Measurements from ENCODE around the gene KIAA0513. TPM values are rescaled to one million over a fixed set of nuclear protein-coding genes. Genes with fewer than 3 reads are reported as not detected.

The KIAA0513 gene
- polyA plus RNA-seq, 1 donor (not counting 4 experiments of a cell fraction or from before 2014, with no cell fraction given), result 3.3 TPM

GRCh38 chr16:85138825-85139627 is 111.4 kb downstream of the KIAA0513 start:
- dilution Hi-C loops (cut with MboI; ENCODE audit: extremely low pct_ligation_motif_present, low sequenced_read_pairs), result no loop called here
- peaks cover 3% of the 10 kb centered on the region for H3K4me1 ChIP-seq (ENCODE audit: control insufficient read depth, extremely low read depth, insufficient read depth, low read length)
- no peaks in the 10 kb centered on the region for H3K36me3 ChIP-seq (ENCODE audit: control insufficient read depth in 2 of 2, extremely low read depth in 1 of 2, insufficient read depth in 2 of 2, low read length in 2 of 2)
- H3K9me1 ChIP-seq (ENCODE audit: control insufficient read depth, extremely low read depth, insufficient read depth, low read length), result no peaks in the 10 kb centered on the region
- H3K4me3 ChIP-seq (ENCODE audit: control insufficient read depth in 2 of 3, extremely low read depth in 1 of 3, insufficient read depth in 2 of 3, low read depth in 1 of 3, low read length in 3 of 3), result no peak overlapping the region
- peaks cover 32% of the 10 kb centered on the region for H3K27me3 ChIP-seq (ENCODE audit: control insufficient read depth, extremely low read depth, insufficient read depth, low read length)
- H3K9ac ChIP-seq (ENCODE audit: control insufficient read depth, extremely low read depth, insufficient read depth, low read length), result no peak overlapping the region
- no peaks in the 10 kb centered on the region for H4K20me1 ChIP-seq (ENCODE audit: control insufficient read depth, extremely low read depth, insufficient read depth, low read length)
- no peak for FAIRE-seq
- H2AFZ ChIP-seq (ENCODE audit: control insufficient read depth, low read length), result no peak overlapping the region
- no peak overlapping the region for H3K4me2 ChIP-seq (ENCODE audit: control insufficient read depth, extremely low read depth, insufficient read depth, low read depth, low read length)
- no peak overlapping the region for H3K27ac ChIP-seq (ENCODE audit: control insufficient read depth, insufficient read depth, low read length)
- DNase-seq (ENCODE audit: low read depth, low spot score), result no peak
- H3K79me2 ChIP-seq (ENCODE audit: control insufficient read depth, insufficient read depth, low read length), result no peaks in the 10 kb centered on the region
- no peak for TF ChIP-seq CTCF (optimal IDR thresholded peaks at IDR 0.05 in 1 of 3, IDR thresholded peaks at IDR 0.05 in 1 of 3, conservative IDR thresholded peaks at IDR 0.05 in 1 of 3; ENCODE audit: extremely low read depth in 1 of 3, insufficient read depth in 2 of 3, low read length in 3 of 3)
- TF ChIP-seq EZH2 (IDR thresholded peaks at IDR 0.05; ENCODE audit: low read length), result no peak
- no peaks in the 10 kb centered on the region for H3K9me3 ChIP-seq (ENCODE audit: control insufficient read depth, low read depth, low read length)

- Histone ChIP-seq H3K4me2 (ENCODE audit: control insufficient read depth, extremely low read depth, insufficient read depth, low read depth, low read length) (no peak overlapping the region), H3K4me1 (ENCODE audit: control insufficient read depth, extremely low read depth, insufficient read depth, low read length) (peaks cover 3% of the 10 kb centered on the region), H3K27me3 (ENCODE audit: control insufficient read depth, extremely low read depth, insufficient read depth, low read length) (peaks cover 29% of the 10 kb centered on the region), H3K36me3 (ENCODE audit: control insufficient read depth in 2 of 2, extremely low read depth in 1 of 2, insufficient read depth in 2 of 2, low read length in 2 of 2) (no peaks in the 10 kb centered on the region), H2AFZ (ENCODE audit: control insufficient read depth, low read length) (no peak overlapping the region), H3K4me3 (ENCODE audit: control insufficient read depth in 2 of 3, extremely low read depth in 1 of 3, insufficient read depth in 2 of 3, low read depth in 1 of 3, low read length in 3 of 3) (no peak overlapping the region), H3K27ac (ENCODE audit: control insufficient read depth, insufficient read depth, low read length) (no peak overlapping the region), H3K9ac (ENCODE audit: control insufficient read depth, extremely low read depth, insufficient read depth, low read length) (no peak overlapping the region), H3K9me3 (ENCODE audit: control insufficient read depth, low read depth, low read length) (no peaks in the 10 kb centered on the region), H3K9me1 (ENCODE audit: control insufficient read depth, extremely low read depth, insufficient read depth, low read length) (no peaks in the 10 kb centered on the region), H4K20me1 (ENCODE audit: control insufficient read depth, extremely low read depth, insufficient read depth, low read length) (no peaks in the 10 kb centered on the region), H3K79me2 (ENCODE audit: control insufficient read depth, insufficient read depth, low read length) (no peaks in the 10 kb centered on the region)
- dilution Hi-C loops (cut with MboI; ENCODE audit: extremely low pct_ligation_motif_present, low sequenced_read_pairs), result no loop called here
- FAIRE-seq (no peak), DNase-seq (ENCODE audit: low read depth, low spot score) (no peak)
- TF ChIP-seq CTCF (optimal IDR thresholded peaks at IDR 0.05 in 1 of 3, IDR thresholded peaks at IDR 0.05 in 1 of 3, conservative IDR thresholded peaks at IDR 0.05 in 1 of 3; ENCODE audit: extremely low read depth in 1 of 3, insufficient read depth in 2 of 3, low read length in 3 of 3), result no peak
- TF ChIP-seq EZH2 (IDR thresholded peaks at IDR 0.05; ENCODE audit: low read length), result no peak
These were observed 112.3 kb downstream of the KIAA0513 start for GRCh38 chr16:85139881-85140339.
